Right lobe of liver (tissue), 6 donors: ENCODE measurements around the gene LRP2BP. TPM values are rescaled to one million over a fixed set of nuclear protein-coding genes. Genes with fewer than 3 reads are reported as not detected.

Experiments
- ATAC-seq, 4 donors: fragments of 200-7000 bp; cut with Tn5 transposase; one replicate each; pipeline ENCODE4 v1.9.1; 2020; ENCODE audit warnings: mild to moderate bottlenecking in 4 of 4, moderate library complexity in 4 of 4
- DNase-seq, 3 donors: peaks; one replicate each; pipeline ENCODE4 v3.0.0-alpha.2; 2020
- H3K27ac ChIP-seq, 3 donors: fragments of 200-600 bp; one replicate each; pipeline ENCODE4 v1.8.0; 2022
- H3K27me3 ChIP-seq, 2 donors: fragments of 200-600 bp; one replicate each; pipeline ENCODE4 v1.8.0; 2022
- H3K36me3 ChIP-seq, 4 donors: fragments of 200-600 bp; sonication (generic) in 1 of 4; one replicate each; pipeline versions ENCODE4 v1.5.1 to v1.8.0; 2017 to 2022; ENCODE audit warnings: control low read depth in 1 of 4
- H3K4me1 ChIP-seq, 4 donors: fragments of 200-600 bp; sonication (generic) in 1 of 4; one replicate each; pipeline versions ENCODE4 v1.5.1 to v1.8.0; 2017 to 2022; ENCODE audit warnings: control low read depth in 1 of 4
- H3K4me3 ChIP-seq, 3 donors: fragments of 200-600 bp; one replicate each; pipeline ENCODE4 v1.8.0; 2022
- H3K9me3 ChIP-seq, 4 donors: fragments of 200-600 bp; sonication (generic) in 1 of 4; one replicate each; pipeline versions ENCODE4 v1.5.1 to v1.8.0; 2017 to 2022; ENCODE audit warnings: control low read depth in 1 of 4
- POLR2A ChIP-seq: fragments of 450-650 bp; IDR thresholded peaks from one replicate; pipeline ENCODE4 v1.6.1; 2017; ENCODE audit warnings: antibody characterized with exemption, mild to moderate bottlenecking
- WGBS: methylation state at CpG from one replicate; pipeline ENCODE4 v1.1.6; 2018; ENCODE audit warnings: low coverage, low lambda C conversion rate; ENCODE audit not compliant: insufficient coverage; ENCODE audit errors: missing lambda C conversion rate; 5-methylcytosine and 5-hydroxymethylcytosine counted together
- intact Hi-C, 2 donors: fragments of 100-400 bp; cut with DNase I; formaldehyde crosslinking; loops; one replicate each; pipeline versions ENCODE4 v1.11.2 to v1.14.1; 2022
- total RNA-seq, 6 experiments: library from RNA; depleted of rRNA in 2 of 6; stranded (reverse); fragments of >200 nt in 2 of 6; fragmentation: NEBNext Ultra II Directional in 3 of 6; extraction: Animal tissue kit (Norgen Biotek cat#: 25700) in 3 of 6; gene quantifications; one replicate each; pipeline versions ENCODE4 v1.1.0 to v1.2.4, GENCODE V29; 2016 to 2023
- TF ChIP-seq, protein P1 (sequence below), 4 donors: fragments of 200-600 bp in 3 of 4; fragments of 450-650 bp in 1 of 4; IDR thresholded peaks; one replicate each; pipeline versions ENCODE4 v1.5.1 to v1.8.0; 2016 to 2022; ENCODE audit warnings: antibody characterized with exemption in 4 of 4, mild to moderate bottlenecking in 2 of 4
- donor health status: DM: no; HTN: yes; CAD: no.
- donor health status: DM: no; HTN: no; CAD: no.
- donor health status: DM: no; HTN: no; CAD: no.
- donor health status: DM: no; HTN: yes; CAD: no.
- donor health status: DM: no; HTN: yes; CAD: no.

Gene LRP2BP
- total RNA-seq, 6 experiments from 2014 or later, result 0.19 to 0.37 (median 0.27) TPM

DNA sequence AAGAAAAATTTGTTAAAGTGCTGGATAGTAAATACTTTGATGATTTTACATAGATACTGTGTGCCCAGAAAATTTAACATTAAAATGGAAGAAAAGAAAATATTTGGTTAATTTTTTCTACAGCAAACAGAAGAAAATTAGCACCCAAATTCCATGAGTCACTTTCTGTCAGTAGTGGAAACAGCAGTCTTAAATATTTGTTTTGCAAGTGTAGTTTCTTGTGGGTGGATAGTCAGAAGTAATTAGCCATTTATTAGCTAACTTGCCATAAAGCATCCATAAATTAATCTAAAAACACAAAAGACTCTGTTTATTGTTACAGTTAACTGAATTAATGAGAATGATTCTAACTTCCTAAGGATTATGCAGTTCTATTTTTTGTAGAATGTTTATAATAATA, 39.7 kb upstream of the LRP2BP start:
- ATAC-seq (no peak), DNase-seq (no peak)
- Histone ChIP-seq H3K27me3 (no peaks in the 10 kb centered on the region), H3K4me3 (no peak overlapping the region), H3K36me3 (no peaks in the 10 kb centered on the region), H3K9me3 (no peaks in the 10 kb centered on the region), H3K27ac (no peak overlapping the region), H3K4me1 (no peaks in the 10 kb centered on the region)
- intact Hi-C loops, result no loop called here
- no peak for TF ChIP-seq POLR2A
- TF ChIP-seq, protein P1, sequence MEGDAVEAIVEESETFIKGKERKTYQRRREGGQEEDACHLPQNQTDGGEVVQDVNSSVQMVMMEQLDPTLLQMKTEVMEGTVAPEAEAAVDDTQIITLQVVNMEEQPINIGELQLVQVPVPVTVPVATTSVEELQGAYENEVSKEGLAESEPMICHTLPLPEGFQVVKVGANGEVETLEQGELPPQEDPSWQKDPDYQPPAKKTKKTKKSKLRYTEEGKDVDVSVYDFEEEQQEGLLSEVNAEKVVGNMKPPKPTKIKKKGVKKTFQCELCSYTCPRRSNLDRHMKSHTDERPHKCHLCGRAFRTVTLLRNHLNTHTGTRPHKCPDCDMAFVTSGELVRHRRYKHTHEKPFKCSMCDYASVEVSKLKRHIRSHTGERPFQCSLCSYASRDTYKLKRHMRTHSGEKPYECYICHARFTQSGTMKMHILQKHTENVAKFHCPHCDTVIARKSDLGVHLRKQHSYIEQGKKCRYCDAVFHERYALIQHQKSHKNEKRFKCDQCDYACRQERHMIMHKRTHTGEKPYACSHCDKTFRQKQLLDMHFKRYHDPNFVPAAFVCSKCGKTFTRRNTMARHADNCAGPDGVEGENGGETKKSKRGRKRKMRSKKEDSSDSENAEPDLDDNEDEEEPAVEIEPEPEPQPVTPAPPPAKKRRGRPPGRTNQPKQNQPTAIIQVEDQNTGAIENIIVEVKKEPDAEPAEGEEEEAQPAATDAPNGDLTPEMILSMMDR (IDR thresholded peaks at IDR 0.05), result no peak

DNA sequence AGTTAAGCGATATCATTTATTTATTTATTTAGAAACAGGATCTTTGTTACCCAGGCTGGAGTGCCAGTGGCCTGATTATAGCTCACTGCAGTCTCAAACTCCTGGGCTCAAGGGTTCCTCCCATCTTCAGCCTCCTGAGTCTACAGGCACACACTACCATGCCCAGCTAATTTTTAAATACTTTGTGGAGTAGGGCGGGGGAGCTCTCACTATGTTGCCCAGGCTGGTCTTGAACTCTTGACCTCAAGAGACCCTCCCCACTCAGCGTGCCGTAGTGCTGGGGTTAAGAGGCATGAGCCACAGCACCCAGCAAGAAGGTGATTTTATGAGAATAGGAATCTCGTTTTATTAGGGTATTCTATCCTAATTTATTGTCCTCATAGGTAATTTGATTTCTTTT, 33.9 kb upstream of the LRP2BP start:
- DNase-seq (no peak), ATAC-seq (no peak)
- no peaks in the 10 kb centered on the region for H3K36me3 ChIP-seq
- H3K4me3 ChIP-seq, result no peak overlapping the region
- no peak for TF ChIP-seq POLR2A
- 51% methylated on average over 4 of the region's 5 CpGs for WGBS
- H3K9me3 ChIP-seq, result no peaks in the 10 kb centered on the region
- H3K4me1 ChIP-seq, result peaks cover 0 to 4% (median 0%) of the 10 kb centered on the region in 4 donors
- no peak overlapping the region for H3K27ac ChIP-seq
- H3K27me3 ChIP-seq, result no peaks in the 10 kb centered on the region
- intact Hi-C loops, result no loop called here

DNA sequence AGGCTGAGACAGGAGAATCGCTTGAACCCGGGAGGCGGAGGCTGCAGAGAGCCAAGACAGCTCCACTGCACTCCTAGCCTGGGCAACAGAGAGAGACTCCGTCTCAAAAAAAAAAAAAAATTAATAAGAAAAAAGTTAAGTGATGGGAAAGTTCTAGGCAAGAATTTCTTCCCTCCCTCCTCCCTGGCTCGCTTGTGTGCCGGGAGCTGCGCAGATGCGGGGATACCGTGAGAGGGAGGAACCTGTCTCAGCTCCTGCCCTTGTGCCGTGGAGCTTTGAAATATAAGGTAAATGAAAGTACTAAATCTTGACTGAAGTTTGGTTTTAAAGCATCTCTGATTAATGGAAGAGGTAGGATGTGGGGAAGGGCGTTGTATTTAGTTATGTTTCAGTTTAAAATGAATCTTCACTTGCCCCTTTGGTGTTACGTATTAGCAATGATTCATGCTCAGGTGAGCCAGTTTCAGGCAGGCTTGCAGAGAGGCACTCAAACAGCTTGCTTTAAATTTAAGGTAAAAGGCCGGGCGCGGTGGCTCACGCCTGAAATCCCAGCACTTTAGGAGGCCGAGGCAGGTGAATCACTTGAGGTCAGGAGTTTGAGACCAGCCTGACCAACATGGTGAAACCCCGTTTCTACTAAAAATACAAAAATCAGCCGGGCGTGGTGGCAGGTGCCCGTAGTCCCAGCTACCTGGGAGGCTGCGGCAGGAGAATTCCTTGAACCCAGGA, 31.4 kb upstream of the LRP2BP start:
- intact Hi-C loops, result no loop called here
- Histone ChIP-seq H3K27me3 (no peaks in the 10 kb centered on the region), H3K4me1 (peaks cover 0 to 14% (median 0%) of the 10 kb centered on the region in 4 donors), H3K9me3 (no peaks in the 10 kb centered on the region), H3K36me3 (no peaks in the 10 kb centered on the region), H3K4me3 (no peak overlapping the region), H3K27ac (no peak overlapping the region)
- 88% methylated on average over 16 of the region's 22 CpGs for WGBS
- TF ChIP-seq POLR2A, result no peak
- TF ChIP-seq, protein P1 (IDR thresholded peaks at IDR 0.05), result no peak
- ATAC-seq (no peak), DNase-seq (no peak)

DNA sequence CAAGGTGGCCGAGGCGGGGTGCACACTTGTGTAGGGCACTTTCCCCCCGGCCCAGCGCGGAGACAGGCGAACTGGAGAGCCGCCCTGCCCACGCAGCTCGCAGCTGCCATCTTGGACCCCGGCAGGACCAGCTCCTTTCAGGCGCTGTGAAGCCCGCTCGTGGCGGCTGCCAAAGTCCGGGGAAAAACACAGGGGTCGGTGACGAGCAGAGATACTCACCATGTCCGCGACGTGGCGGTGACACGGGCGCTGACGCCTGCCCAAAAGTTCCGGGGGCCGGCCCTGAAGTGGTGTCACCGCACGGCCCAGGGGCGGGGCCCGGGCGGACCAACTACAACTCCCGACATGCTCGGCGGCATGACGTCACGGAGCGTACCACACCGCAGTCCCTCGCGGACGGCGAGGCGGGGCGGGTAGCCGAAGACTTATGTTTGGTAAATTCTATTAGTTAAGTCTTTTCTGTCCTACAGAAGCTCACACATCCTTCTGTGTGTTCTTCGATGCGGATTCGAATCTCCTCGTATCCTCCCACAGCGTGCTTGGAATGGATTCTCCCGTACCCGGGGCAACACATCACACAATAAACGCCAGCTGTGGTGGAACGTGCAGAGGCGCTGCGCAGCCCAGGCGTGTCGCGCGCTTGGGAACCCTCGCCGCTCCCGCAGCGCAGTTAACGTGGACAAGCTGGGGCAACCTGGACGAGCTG, 30.1 kb upstream of the LRP2BP start, which contains the start of gene UFSP2:
Gene UFSP2 (minus strand): TSS at position 318 of the 706 bp plus-strand sequence. CDS start 96 bp downstream, at position 222.
- H3K27me3 ChIP-seq, result no peaks in the 10 kb centered on the region
- ATAC-seq (peak; percentile 96 to 97 (median 96)), DNase-seq (peak; percentile 91 to 95 (median 93))
- peaks cover 0 to 14% (median 0%) of the 10 kb centered on the region in 4 donors for H3K4me1 ChIP-seq
- intact Hi-C loops, result no loop called here
- H3K27ac ChIP-seq, result peak within 1 kb of the TSS; percentile 97 to 99 (median 98)
- H3K36me3 ChIP-seq, result no peaks in the 10 kb centered on the region
- H3K9me3 ChIP-seq, result no peaks in the 10 kb centered on the region
- TF ChIP-seq POLR2A, result peak; percentile 77
- TF ChIP-seq, protein P1 (IDR thresholded peaks at IDR 0.05), result no peak
- 0% methylated on average over 29 of the region's 66 CpGs for WGBS
- peak within 1 kb of the TSS; percentile 71 to 91 (median 81) for H3K4me3 ChIP-seq
